IMR-90 (cell line): ENCODE results near the gene MOV10L1. TPM values are rescaled to one million over a fixed set of nuclear protein-coding genes. Genes with fewer than 3 reads are reported as not detected.

Experiments used
- ATAC-seq: fragments of 200-7000 bp; cut with Tn5 transposase; 2 replicates; pipeline ENCODE4 v1.9.1; 2020; ENCODE audit warnings: low read depth, mild to moderate bottlenecking, moderate library complexity
- BruUV-seq: library from RNA; stranded (reverse); fragments of 400-500 nt; replicated peaks from 2 replicates; lab custom pipeline; 2021; lab: Mats Ljungman, UMichigan
- CTCF ChIA-PET: fragments of 300-600 bp; formaldehyde crosslinking; extraction: SDS; loops from one replicate; lab custom pipeline; 2021; ENCODE audit warnings: antibody characterized with exemption; lab: Yijun Ruan, JAX
- POLR2A ChIA-PET: fragments of 300-600 bp; sonication (Branson Sonifier 250); formaldehyde crosslinking; loops from one replicate; lab custom pipeline; 2022; ENCODE audit warnings: antibody characterized with exemption; ENCODE audit not compliant: unreplicated experiment; lab: Charles Lee
- DNase-seq: peaks from one replicate; pipeline ENCODE4 v3.0.0; 2013
- H2AFZ ChIP-seq: replicated peaks from 2 replicates; pipeline ENCODE3; 2013; ENCODE audit warnings: low read length, mild to moderate bottlenecking; ENCODE audit not compliant: poor library complexity
- H2AK5ac ChIP-seq: 2 replicates; pipeline ENCODE4 v1.6.1; 2013; ENCODE audit warnings: low read depth, low read length, inconsistent platforms
- H2AK9ac ChIP-seq: replicated peaks from 2 replicates; pipeline ENCODE3; 2013; ENCODE audit warnings: mild to moderate bottlenecking, low read depth, low read length, moderate library complexity; ENCODE audit not compliant: poor library complexity
- H2BK120ac ChIP-seq: 2 replicates; pipeline ENCODE4 v1.6.1; 2013; ENCODE audit warnings: low read depth, low read length, inconsistent platforms
- H2BK15ac ChIP-seq: 3 replicates; pipeline ENCODE4 v1.6.1; 2013; ENCODE audit warnings: low read depth, low read length, inconsistent platforms
- H2BK20ac ChIP-seq: 2 replicates; pipeline ENCODE4 v1.6.1; 2013; ENCODE audit warnings: low read depth, mild to moderate bottlenecking, inconsistent platforms, low read length, moderate library complexity
- H2BK5ac ChIP-seq: 2 replicates; pipeline ENCODE4 v1.6.1; 2013; ENCODE audit warnings: mild to moderate bottlenecking, low read depth, low read length, inconsistent platforms; ENCODE audit not compliant: poor library complexity, severe bottlenecking
- H3K14ac ChIP-seq: replicated peaks from 2 replicates; pipeline ENCODE4 v1.6.1; 2013; ENCODE audit warnings: low read depth, low read length, inconsistent platforms
- H3K18ac ChIP-seq: 2 replicates; pipeline ENCODE4 v1.6.1; 2013; ENCODE audit warnings: low read depth, low read length, control low read depth
- H3K23ac ChIP-seq: 2 replicates; pipeline ENCODE4 v1.6.1; 2013; ENCODE audit warnings: low read depth, low read length, inconsistent platforms
- H3K27ac ChIP-seq: 2 replicates; pipeline ENCODE4 v1.5.1; 2013; ENCODE audit warnings: mild to moderate bottlenecking, control low read depth, low read length; ENCODE audit not compliant: insufficient read depth
- H3K27me3 ChIP-seq: 2 replicates; pipeline ENCODE4 v1.6.1; 2013; ENCODE audit warnings: low read length; ENCODE audit not compliant: control insufficient read depth, insufficient read depth
- H3K36me3 ChIP-seq: 2 replicates; pipeline ENCODE4 v1.6.1; 2013; ENCODE audit warnings: low read length, mixed read lengths; ENCODE audit not compliant: control insufficient read depth, insufficient read depth
- H3K4ac ChIP-seq: 2 replicates; pipeline ENCODE4 v1.6.1; 2013; ENCODE audit warnings: low read depth, low read length, inconsistent platforms
- H3K4me1 ChIP-seq: 2 replicates; pipeline ENCODE4 v1.6.1; 2013; ENCODE audit warnings: low read length, mixed read lengths; ENCODE audit not compliant: control insufficient read depth, insufficient read depth
- H3K4me2 ChIP-seq: 2 replicates; pipeline ENCODE4 v1.6.1; 2013; ENCODE audit warnings: low read depth, mild to moderate bottlenecking, control low read depth, low read length, moderate library complexity
- H3K4me3 ChIP-seq: 2 replicates; pipeline ENCODE4 v1.5.1; 2013; ENCODE audit warnings: low read depth, mild to moderate bottlenecking, control low read depth, low read length, moderate library complexity; ENCODE audit not compliant: insufficient read depth
- H3K56ac ChIP-seq: 2 replicates; pipeline ENCODE4 v1.6.1; 2013; ENCODE audit warnings: low read length, inconsistent platforms; ENCODE audit not compliant: insufficient read depth; ENCODE audit errors: extremely low read depth
- H3K79me1 ChIP-seq, 2 experiments: 2 replicates each; pipeline ENCODE4 v1.6.1; 2013; ENCODE audit warnings: low read length in 2 of 2, inconsistent platforms in 1 of 2, low read depth in 1 of 2
- H3K9ac ChIP-seq: 2 replicates; pipeline ENCODE4 v1.6.1; 2013; ENCODE audit warnings: low read depth, low read length, control low read depth
- H3K9me1 ChIP-seq: 2 replicates; pipeline ENCODE4 v1.6.1; 2013; ENCODE audit warnings: low read length, inconsistent platforms; ENCODE audit not compliant: insufficient read depth
- H3K9me3 ChIP-seq: 2 replicates; pipeline ENCODE4 v1.6.1; 2013; ENCODE audit warnings: low read length; ENCODE audit not compliant: control insufficient read depth, insufficient read depth
- H4K20me1 ChIP-seq: 2 replicates; pipeline ENCODE4 v1.6.1; 2013; ENCODE audit warnings: low read length, inconsistent platforms; ENCODE audit not compliant: insufficient read depth
- H4K5ac ChIP-seq: 2 replicates; pipeline ENCODE4 v1.6.1; 2013; ENCODE audit warnings: mild to moderate bottlenecking, low read depth, low read length, control low read depth
- H4K8ac ChIP-seq, 2 experiments: 2 replicates each; pipeline ENCODE4 v1.6.1; 2013; ENCODE audit warnings: low read depth in 2 of 2, low read length in 2 of 2, control low read depth in 1 of 2, inconsistent platforms in 1 of 2
- H4K91ac ChIP-seq: 2 replicates; pipeline ENCODE4 v1.6.1; 2013; ENCODE audit warnings: low read depth, low read length, inconsistent platforms; ENCODE audit not compliant: insufficient read depth
- BHLHE40 ChIP-seq: fragments of 150-350 bp; IDR thresholded peaks from 2 replicates; pipeline ENCODE4 v1.6.1; 2016; ENCODE audit warnings: mild to moderate bottlenecking, low read depth, low read length
- CEBPB ChIP-seq: IDR thresholded peaks from 2 replicates; pipeline ENCODE4 v1.6.1; 2012; ENCODE audit warnings: low read depth, low read length, improper control_type of control experiment
- CHD1 ChIP-seq: IDR thresholded peaks from 2 replicates; pipeline ENCODE4 v1.6.1; 2012; ENCODE audit warnings: low read depth, low read length, improper control_type of control experiment
- CTCF ChIP-seq: conservative IDR thresholded peaks from 2 replicates; pipeline ENCODE4 v1.5.1; 2012; ENCODE audit warnings: mild to moderate bottlenecking, low read depth, low read length, improper control_type of control experiment
- ELK1 ChIP-seq: fragments of 150-350 bp; IDR thresholded peaks from 2 replicates; pipeline ENCODE4 v1.6.1; 2016; ENCODE audit warnings: low read depth, mild to moderate bottlenecking, low read length, moderate library complexity, borderline replicate concordance
- FOS ChIP-seq: fragments of 150-350 bp; IDR thresholded peaks from 2 replicates; pipeline ENCODE4 v1.6.1; 2016; ENCODE audit warnings: low read depth, low read length
- MAFK ChIP-seq: IDR thresholded peaks from 2 replicates; pipeline ENCODE4 v1.6.1; 2012; ENCODE audit warnings: low read depth, low read length, improper control_type of control experiment
- MAZ ChIP-seq: IDR thresholded peaks from 2 replicates; pipeline ENCODE4 v1.6.1; 2012; ENCODE audit warnings: low read depth, mild to moderate bottlenecking, low read length, improper control_type of control experiment, moderate library complexity, borderline replicate concordance
- MXI1 ChIP-seq: IDR thresholded peaks from 2 replicates; pipeline ENCODE4 v1.6.1; 2012; ENCODE audit warnings: low read depth, mild to moderate bottlenecking, low read length, moderate library complexity, borderline replicate concordance
- NFE2L2 ChIP-seq: fragments of 150-350 bp; IDR thresholded peaks from 2 replicates; pipeline ENCODE4 v1.6.1; 2016; ENCODE audit warnings: low read depth, mild to moderate bottlenecking, low read length
- POLR2A ChIP-seq: IDR thresholded peaks from 2 replicates; pipeline ENCODE4 v1.6.1; 2012; ENCODE audit warnings: mild to moderate bottlenecking, low read depth, low read length
- RAD21 ChIP-seq: IDR thresholded peaks from 2 replicates; pipeline ENCODE4 v1.6.1; 2012; ENCODE audit warnings: low read length, improper control_type of control experiment
- RCOR1 ChIP-seq: IDR thresholded peaks from 2 replicates; pipeline ENCODE4 v1.6.1; 2012; ENCODE audit warnings: mild to moderate bottlenecking, low read length, improper control_type of control experiment; ENCODE audit not compliant: insufficient replicate concordance
- RFX5 ChIP-seq: IDR thresholded peaks from 2 replicates; pipeline ENCODE4 v1.8.0; 2012; ENCODE audit warnings: low read depth, mild to moderate bottlenecking, low read length, moderate library complexity
- SMC3 ChIP-seq: fragments of 150-350 bp; IDR thresholded peaks from 2 replicates; pipeline ENCODE4 v1.6.1; 2016; ENCODE audit warnings: low read depth, mild to moderate bottlenecking, antibody characterized with exemption, low read length, moderate library complexity
- USF2 ChIP-seq: fragments of 150-350 bp; IDR thresholded peaks from 2 replicates; pipeline ENCODE4 v1.6.1; 2017; ENCODE audit warnings: mild to moderate bottlenecking, antibody characterized with exemption, low read length, low read depth
- WGBS, 2 experiments: methylation state at CpG; one replicate each; pipeline versions ENCODE4 v1.1.5 to v1.1.7; 2013; ENCODE audit warnings: missing lambda C conversion rate in 2 of 2; ENCODE audit not compliant: insufficient read length in 1 of 2; ENCODE audit errors: extremely low coverage in 2 of 2; 5-methylcytosine and 5-hydroxymethylcytosine counted together
- dilution Hi-C: fragments of 300-500 bp; cut with HindIII; formaldehyde crosslinking; loops from one replicate; pipeline ENCODE4 v1.14.3; 2018; ENCODE audit warnings: low sequenced_read_pairs; ENCODE audit not compliant: unreplicated experiment
- in situ Hi-C: fragments of 300-500 bp; cut with MboI; formaldehyde crosslinking; loops from 3 replicates; pipeline ENCODE4 v1.14.3; 2019; ENCODE audit warnings: low sequenced_read_pairs, inconsistent platforms, mixed read lengths
- intact Hi-C: fragments of 100-400 bp; cut with micrococcal nuclease; formaldehyde crosslinking; loops from 2 replicates; pipeline ENCODE4 v1.10.0; 2022
- polyA plus RNA-seq, 3 experiments: library from polyadenylated mRNA; depleted of rRNA; stranded (reverse); fragments of >200 nt; gene quantifications; 2 replicates each; pipeline ENCODE4 v1.2.3, GENCODE V29; 2012; ENCODE audit warnings: low replicate concordance in 1 of 3
- total RNA-seq: library from RNA; depleted of rRNA; stranded (reverse); fragments of >200 nt; gene quantifications from 2 replicates; pipeline ENCODE4 v1.2.3, GENCODE V29; 2012

The MOV10L1 gene
- total and polyA plus RNA-seq, 2 of the 4 experiments (the other 2 are of a cell fraction) = 0.72 to 1.4 TPM

GRCh38 chr22:50045211-50046018, 44.4 kb upstream of the MOV10L1 start:
- ChIA-PET CTCF (no interaction called here), POLR2A (no interaction called here)
- no peaks in the 10 kb centered on the region for H4K20me1 ChIP-seq
- H2BK20ac ChIP-seq = no peak overlapping the region
- no peak overlapping the region for H2BK5ac ChIP-seq
- no peak overlapping the region for H2AFZ ChIP-seq
- peaks cover 43% of the 10 kb centered on the region for H3K27me3 ChIP-seq
- TF ChIP-seq MAZ (no peak), ELK1 (no peak), NFE2L2 (no peak), USF2 (no peak), SMC3 (no peak), MXI1 (no peak), CHD1 (no peak), CEBPB (no peak), CTCF (no peak), POLR2A (no peak), BHLHE40 (no peak), RFX5 (no peak), RCOR1 (no peak), MAFK (no peak), FOS (no peak), RAD21 (no peak)
- no peak overlapping the region for H3K27ac ChIP-seq
- in situ Hi-C loops (no loop called here), intact Hi-C loops (no loop called here), dilution Hi-C loops (no loop called here)
- no peaks in the 10 kb centered on the region for H3K79me1 ChIP-seq
- no peak overlapping the region for H3K14ac ChIP-seq
- H3K4me2 ChIP-seq = no peak overlapping the region
- no peaks in the 10 kb centered on the region for H3K9me1 ChIP-seq
- no peak overlapping the region for H3K4ac ChIP-seq
- ATAC-seq (no peak), DNase-seq (no peak)
- no peak overlapping the region for H3K18ac ChIP-seq
- H3K23ac ChIP-seq = no peak overlapping the region
- no peak overlapping the region for H2AK9ac ChIP-seq
- H3K36me3 ChIP-seq = no peaks in the 10 kb centered on the region
- H3K9me3 ChIP-seq = peaks cover 6% of the 10 kb centered on the region
- no peak overlapping the region for H4K5ac ChIP-seq
- H4K8ac ChIP-seq = no peak overlapping the region
- BruUV-seq = no TSS peak
- H3K4me3 ChIP-seq = no peak overlapping the region
- no peak overlapping the region for H4K91ac ChIP-seq
- H3K56ac ChIP-seq = no peak overlapping the region
- H2BK120ac ChIP-seq = no peak overlapping the region
- H3K9ac ChIP-seq = no peak overlapping the region
- no peak overlapping the region for H2AK5ac ChIP-seq
- 68% methylated on average over 14 of the region's 35 CpGs; no CpG with 5 or more reads in 1 of the 2 experiments for WGBS, 2 experiments
- H2BK15ac ChIP-seq = no peak overlapping the region
- no peaks in the 10 kb centered on the region for H3K4me1 ChIP-seq
